ENCODE data around the gene DUS1L.

DNA sequence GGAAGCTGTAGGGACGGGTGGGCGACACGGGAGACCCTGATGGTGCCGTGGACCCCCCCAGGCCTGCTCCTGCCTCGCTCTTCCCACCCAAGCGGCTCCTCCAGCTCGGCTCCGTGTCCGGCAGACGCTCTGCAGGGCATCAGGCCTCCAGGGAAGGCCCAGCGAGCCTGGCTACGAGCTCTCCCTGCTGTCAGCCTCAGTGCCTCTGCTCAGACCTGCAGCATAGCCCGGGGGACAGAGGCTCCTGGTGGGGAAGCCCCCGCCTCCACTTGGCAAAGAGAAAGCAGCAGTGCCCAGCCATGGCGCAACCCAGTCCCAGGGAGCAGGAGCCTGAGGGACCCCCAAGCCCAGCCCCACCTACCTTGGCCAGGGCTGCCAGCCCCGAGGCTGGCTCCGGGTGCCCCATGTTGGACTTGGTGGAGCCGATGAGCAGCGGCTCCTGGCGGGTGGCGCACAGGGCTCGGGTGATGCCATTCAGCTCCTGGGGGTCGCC is 26.5 kb upstream of the DUS1L start:
- TF ChIP-seq, protein P1, sequence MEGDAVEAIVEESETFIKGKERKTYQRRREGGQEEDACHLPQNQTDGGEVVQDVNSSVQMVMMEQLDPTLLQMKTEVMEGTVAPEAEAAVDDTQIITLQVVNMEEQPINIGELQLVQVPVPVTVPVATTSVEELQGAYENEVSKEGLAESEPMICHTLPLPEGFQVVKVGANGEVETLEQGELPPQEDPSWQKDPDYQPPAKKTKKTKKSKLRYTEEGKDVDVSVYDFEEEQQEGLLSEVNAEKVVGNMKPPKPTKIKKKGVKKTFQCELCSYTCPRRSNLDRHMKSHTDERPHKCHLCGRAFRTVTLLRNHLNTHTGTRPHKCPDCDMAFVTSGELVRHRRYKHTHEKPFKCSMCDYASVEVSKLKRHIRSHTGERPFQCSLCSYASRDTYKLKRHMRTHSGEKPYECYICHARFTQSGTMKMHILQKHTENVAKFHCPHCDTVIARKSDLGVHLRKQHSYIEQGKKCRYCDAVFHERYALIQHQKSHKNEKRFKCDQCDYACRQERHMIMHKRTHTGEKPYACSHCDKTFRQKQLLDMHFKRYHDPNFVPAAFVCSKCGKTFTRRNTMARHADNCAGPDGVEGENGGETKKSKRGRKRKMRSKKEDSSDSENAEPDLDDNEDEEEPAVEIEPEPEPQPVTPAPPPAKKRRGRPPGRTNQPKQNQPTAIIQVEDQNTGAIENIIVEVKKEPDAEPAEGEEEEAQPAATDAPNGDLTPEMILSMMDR (IDR thresholded peaks at IDR 0.05): no peak
- TF ChIP-seq POLR2A (IDR thresholded peaks at IDR 0.05): no peak
